ENCODE measurements around the gene SLC35A4. TPM values are rescaled to one million over a fixed set of nuclear protein-coding genes. Genes with fewer than 3 reads are reported as not detected.

The SLC35A4 gene
- total RNA-seq, 1 donor from 2014 or later = 46.2 TPM

- Histone ChIP-seq H3K27ac (peak overlapping the region in 1 of 2 donors; percentile 19), H3K4me3 (peak overlapping the region; percentile 68 to 74), H3K27me3 (no peaks in the 10 kb centered on the region), H3K4me1 (peaks cover 0 to 18% of the 10 kb centered on the region in 2 donors), H3K9me3 (no peaks in the 10 kb centered on the region), H3K36me3 (peaks cover 10 to 14% of the 10 kb centered on the region in 2 donors)
- no peak for DNase-seq (ENCODE audit: low spot score in 2 of 2)
- no peak for TF ChIP-seq CTCF (IDR thresholded peaks at IDR 0.05)
- intact Hi-C loops (cut with DNase I) = loop anchor here (2.0 to 5.0 kb wide), 2 partner anchors 153 to 379 kb away; partner anchors contain the start of gene CYSTM1
These were observed 8.8 kb upstream of the SLC35A4 start for GRCh38 chr5:140555747-140556312.

GRCh38 chr5:140556438-140556837 lies 8.2 kb upstream of the SLC35A4 start:
- intact Hi-C loops (cut with DNase I) = loop anchor here (2.0 to 5.0 kb wide), 2 partner anchors 154 to 379 kb away; partner anchors contain the start of gene CYSTM1
- TF ChIP-seq CTCF (IDR thresholded peaks at IDR 0.05) = no peak
- Histone ChIP-seq H3K27me3 (no peaks in the 10 kb centered on the region), H3K36me3 (peaks cover 9 to 13% of the 10 kb centered on the region in 2 donors), H3K4me3 (peak overlapping the region; percentile 68 to 74), H3K4me1 (peaks cover 0 to 18% of the 10 kb centered on the region in 2 donors), H3K9me3 (no peaks in the 10 kb centered on the region), H3K27ac (peak overlapping the region; percentile 19 to 88)
- DNase-seq (ENCODE audit: low spot score in 2 of 2) = no peak

GRCh38 chr5:140557136-140557805 lies 7.4 kb upstream of the SLC35A4 start, which contains the start of gene SRA1:
TSS of gene SRA1 (minus strand) at chr5:140557473. CDS start at chr5:140557452, 21 bp downstream.
- H3K27ac ChIP-seq = peak within 1 kb of the TSS; percentile 82 to 88
- no peaks in the 10 kb centered on the region for H3K27me3 ChIP-seq
- H3K4me1 ChIP-seq = peaks cover 0 to 18% of the 10 kb centered on the region in 2 donors
- H3K9me3 ChIP-seq = no peaks in the 10 kb centered on the region
- intact Hi-C loops (cut with DNase I) = loop anchor here (1.0 to 5.0 kb wide), 3 partner anchors 10 to 380 kb away; partner anchors contain the start of genes CYSTM1 and EIF4EBP3
- DNase-seq (ENCODE audit: low spot score in 2 of 2) = peak; percentile 79 to 97
- TF ChIP-seq CTCF (IDR thresholded peaks at IDR 0.05) = no peak
- peak within 1 kb of the TSS; percentile 68 to 74 for H3K4me3 ChIP-seq
- peaks cover 7 to 19% of the 10 kb centered on the region in 2 donors for H3K36me3 ChIP-seq

- TF ChIP-seq CTCF (IDR thresholded peaks at IDR 0.05) = no peak
These were observed 6.7 kb upstream of the SLC35A4 start for GRCh38 chr5:140557965-140558364.

GRCh38 chr5:140558542-140558941 lies 6.1 kb upstream of the SLC35A4 start:
- no peaks in the 10 kb centered on the region for H3K27me3 ChIP-seq
- intact Hi-C loops (cut with DNase I) = loop anchor here (5.0 kb wide), 1 partner anchor 381 kb away; the partner anchor contains the start of gene CYSTM1
- TF ChIP-seq CTCF (IDR thresholded peaks at IDR 0.05) = no peak
- peaks cover 6 to 26% of the 10 kb centered on the region in 2 donors for H3K4me1 ChIP-seq
- DNase-seq (ENCODE audit: low spot score in 2 of 2) = no peak
- peaks cover 5 to 19% of the 10 kb centered on the region in 2 donors for H3K36me3 ChIP-seq
- no peak overlapping the region for H3K4me3 ChIP-seq
- peak overlapping the region; percentile 82 to 88 for H3K27ac ChIP-seq
- no peaks in the 10 kb centered on the region for H3K9me3 ChIP-seq

More at GRCh38 chr5:140557965-140558364, 6.7 kb upstream of the SLC35A4 start:
- no peaks in the 10 kb centered on the region for H3K27me3 ChIP-seq
- no peaks in the 10 kb centered on the region for H3K9me3 ChIP-seq
- peaks cover 5 to 20% of the 10 kb centered on the region in 2 donors for H3K4me1 ChIP-seq
- intact Hi-C loops (cut with DNase I) = loop anchor here (1.0 to 5.0 kb wide), 3 partner anchors 11 to 381 kb away; partner anchors contain the start of genes CYSTM1 and EIF4EBP3
- DNase-seq (ENCODE audit: low spot score in 2 of 2) = no peak
- peak overlapping the region; percentile 82 to 88 for H3K27ac ChIP-seq
- H3K36me3 ChIP-seq = peaks cover 7 to 19% of the 10 kb centered on the region in 2 donors
- no peak overlapping the region for H3K4me3 ChIP-seq
